Stimulated activated CD4-positive, alpha-beta T cell treated with anti-CD3 and anti-CD28 coated beads, Interleukin-12 subunit alpha, Interleukin-12 subunit beta, amount 100 ng/mL, for 48 hours (primary cell): ENCODE measurements around the gene FOXP1.

Experiments
- DNase-seq, 3 donors: peaks; one replicate each; pipeline ENCODE4 v3.0.0-alpha.2; 2020; ENCODE audit warnings: low read depth in 2 of 3, low spot score in 1 of 3

FOXP1 gene

GRCh38 chr3:71402911-71403310 is 180.6 kb downstream of the FOXP1 start:
- no peak for DNase-seq

- no peak for DNase-seq
Measured at GRCh38 chr3:71402280-71402679, 181.2 kb downstream of the FOXP1 start.

DNA sequence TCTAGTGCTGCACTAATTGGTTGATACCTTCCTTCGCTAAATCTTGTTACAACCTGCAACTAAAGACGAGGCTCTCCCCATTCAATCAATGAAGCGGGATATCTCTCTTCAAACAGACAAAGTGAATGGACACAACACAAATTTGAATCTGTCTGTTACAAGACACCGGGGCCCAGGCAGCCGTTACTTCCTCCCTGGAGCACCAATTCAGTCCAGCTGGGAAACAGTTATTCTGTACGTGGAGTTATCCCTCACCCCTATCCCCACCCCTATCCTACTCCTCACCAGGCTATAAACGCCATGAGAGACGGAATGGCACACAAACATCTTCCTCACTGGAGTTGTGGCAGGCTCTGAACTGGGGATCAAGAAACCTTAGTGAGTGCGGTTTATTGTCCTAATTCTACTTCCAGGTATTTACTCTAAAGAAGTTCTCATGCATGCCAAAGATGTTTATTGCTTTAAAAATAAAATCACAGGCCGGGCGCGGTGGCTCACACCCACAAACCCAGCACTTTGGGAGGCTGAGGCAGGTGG is 181.8 kb downstream of the FOXP1 start:
- DNase-seq, result no peak

DNA sequence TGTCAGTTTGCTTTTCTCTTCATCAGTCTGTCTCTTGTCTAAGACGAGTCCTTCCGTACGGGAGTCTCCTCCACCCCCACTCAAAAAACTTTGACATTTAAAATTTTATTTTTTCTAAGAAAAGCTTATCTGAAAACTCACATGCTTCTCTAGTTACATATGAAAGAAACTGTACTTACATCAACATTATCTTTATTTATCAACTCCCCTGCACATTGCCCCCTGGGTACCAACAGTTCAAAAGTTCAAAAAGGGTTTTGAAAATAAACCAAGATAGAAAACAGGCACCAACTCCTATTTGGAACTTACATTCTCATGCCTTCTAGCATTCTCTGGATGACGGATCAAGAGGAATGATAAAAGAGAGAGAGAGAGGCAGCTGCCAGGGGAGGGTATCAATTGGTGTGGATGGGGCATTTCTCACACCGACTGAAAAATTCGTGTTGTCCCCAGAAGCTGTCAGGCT is 182.5 kb downstream of the FOXP1 start:
- no peak for DNase-seq

DNA sequence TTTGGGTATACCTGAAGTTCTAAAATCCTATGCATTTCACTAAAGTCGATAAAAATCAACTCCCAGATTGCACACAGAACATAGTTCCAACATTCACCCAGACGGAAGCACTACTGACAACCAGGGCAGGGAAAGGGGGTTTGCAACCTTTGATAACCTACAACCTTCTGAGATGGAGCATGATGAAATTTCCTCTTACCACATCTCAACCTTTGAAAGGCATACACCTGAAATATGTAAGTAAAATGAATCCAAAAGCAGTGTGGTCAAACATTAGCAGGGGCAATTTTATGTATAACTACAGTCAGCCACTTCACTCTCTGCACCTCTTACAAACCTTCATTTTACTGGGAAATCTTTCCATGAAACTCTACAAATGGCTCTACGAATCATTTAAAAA is 184.1 kb downstream of the FOXP1 start:
- no peak for DNase-seq

DNA sequence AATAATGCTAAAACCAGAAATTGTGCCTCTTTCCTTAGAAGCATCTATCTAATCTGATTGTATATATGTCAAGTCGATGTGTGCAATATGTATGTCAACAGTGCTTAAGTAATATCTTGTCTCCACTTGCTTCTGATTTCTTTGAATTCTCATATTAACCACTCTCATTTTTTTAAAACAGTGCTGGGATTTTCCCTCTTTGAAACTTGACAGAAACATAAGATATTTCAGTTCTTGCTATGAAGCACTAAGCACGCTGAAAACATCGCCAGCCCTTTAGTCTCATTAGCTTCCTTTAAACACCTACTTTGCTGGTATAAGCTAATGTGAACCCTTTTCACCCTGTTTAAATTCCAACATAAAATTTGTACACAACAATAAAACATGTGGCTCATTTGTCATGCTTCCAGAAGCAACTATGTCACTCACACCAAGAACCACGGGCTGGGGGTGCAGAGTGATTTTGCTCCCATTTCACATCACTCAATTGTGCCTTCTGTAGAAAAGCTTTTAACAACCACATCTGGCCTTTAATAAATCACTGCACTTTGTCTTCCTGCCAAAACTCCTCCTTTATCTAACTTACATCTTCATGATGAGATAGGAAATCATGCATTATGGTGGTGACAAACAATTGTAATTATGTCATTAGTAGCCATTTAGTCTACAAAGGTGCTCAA is 185.2 kb downstream of the FOXP1 start:
- no peak for DNase-seq

DNA sequence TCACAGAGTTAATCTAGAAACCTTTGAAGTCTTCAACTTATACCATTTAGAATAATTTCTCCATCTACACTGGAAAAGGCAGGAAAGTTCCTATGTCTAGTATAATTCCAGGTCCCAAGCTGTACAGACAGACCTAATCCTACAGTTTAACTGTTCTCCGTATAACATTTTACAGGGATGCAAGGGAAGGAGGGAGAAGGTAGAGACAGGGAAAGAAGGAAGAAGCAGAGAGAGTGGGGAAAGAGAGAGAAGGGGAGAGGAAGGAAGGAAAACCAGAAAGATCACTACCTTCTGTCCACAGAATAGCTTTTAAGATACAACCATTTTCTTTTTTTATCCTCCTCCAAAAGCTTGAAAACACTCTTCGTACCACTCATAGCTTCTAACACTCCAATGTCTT is 185.8 kb downstream of the FOXP1 start:
- no peak for DNase-seq

GRCh38 chr3:71397046-71397445 is 186.5 kb downstream of the FOXP1 start:
- no peak for DNase-seq

DNA sequence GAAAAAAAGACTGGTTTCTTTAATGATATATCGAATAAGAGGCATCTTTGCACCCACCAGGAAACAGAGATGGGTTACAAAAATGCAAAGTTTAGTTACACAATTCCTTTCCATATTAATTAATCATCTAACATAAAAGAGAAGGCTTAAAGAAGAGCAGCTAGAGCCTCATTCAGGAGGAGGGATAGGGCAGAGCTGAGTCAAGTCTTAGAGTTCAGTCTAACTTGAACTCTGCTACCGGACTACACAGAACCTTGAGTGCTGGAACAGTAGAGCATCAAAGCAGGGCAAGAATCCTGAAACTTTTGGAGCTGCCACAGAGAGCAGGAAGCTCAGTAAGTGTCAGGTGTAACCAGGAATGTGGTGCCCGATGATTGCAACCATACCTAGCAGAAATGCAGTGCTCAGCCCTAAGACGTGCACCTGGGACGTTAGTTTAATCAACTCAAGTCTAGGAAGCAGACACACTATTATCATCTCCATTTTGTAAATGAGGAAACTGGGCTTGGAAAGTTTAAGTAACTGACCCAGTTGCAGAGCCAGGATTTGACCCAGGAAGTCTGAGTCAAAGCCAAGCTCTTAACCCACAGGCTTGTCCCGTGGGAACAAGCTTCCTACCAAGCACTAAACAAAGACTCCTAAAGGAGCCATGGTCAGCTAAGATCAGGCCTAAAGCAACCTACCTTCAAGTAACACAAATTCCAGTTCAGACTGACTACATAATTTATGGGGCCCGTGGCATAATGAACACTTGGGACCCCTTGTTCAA is 187.4 kb downstream of the FOXP1 start:
- DNase-seq, result no peak

- DNase-seq, result no peak
Measured at GRCh38 chr3:71395470-71395869, 188.1 kb downstream of the FOXP1 start.

GRCh38 chr3:71393745-71394144 is 189.8 kb downstream of the FOXP1 start:
- no peak for DNase-seq

DNA sequence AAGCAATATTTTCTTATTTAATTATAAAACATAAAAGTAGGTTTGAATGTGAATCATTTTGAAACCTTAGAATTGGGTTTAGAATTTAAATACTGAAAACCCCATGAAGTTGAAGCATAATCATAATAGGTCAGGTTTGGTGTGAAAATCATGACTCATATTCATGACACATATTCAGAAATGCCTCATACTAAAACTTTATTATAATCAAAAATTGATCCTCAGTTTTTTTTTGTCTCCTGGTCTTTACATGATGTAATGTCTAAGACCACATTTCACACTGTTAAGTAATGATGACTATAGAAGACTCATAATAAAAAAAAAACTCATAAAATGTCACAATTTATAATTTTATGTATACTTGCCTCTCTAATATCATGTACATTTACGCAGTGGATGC is 190.4 kb downstream of the FOXP1 start:
- DNase-seq, result no peak

DNA sequence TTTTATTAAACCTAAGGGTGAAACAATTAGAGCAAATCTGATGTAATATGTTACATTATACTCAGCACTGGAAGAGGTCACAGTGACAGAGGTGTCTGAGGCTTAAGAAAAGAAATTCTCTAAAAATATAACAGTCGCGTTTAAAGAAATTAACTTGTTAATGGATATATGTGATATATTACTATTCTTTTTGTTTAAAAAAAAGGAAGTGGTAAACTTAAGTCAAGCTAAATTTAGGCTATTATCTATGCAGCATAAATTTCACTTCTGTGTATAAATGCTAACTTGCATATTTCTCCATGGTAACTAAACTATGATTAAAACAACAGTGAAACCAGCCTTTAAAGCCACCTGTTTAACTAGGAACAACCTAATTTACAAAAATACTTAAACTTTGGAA is 191.3 kb downstream of the FOXP1 start:
- no peak for DNase-seq

DNA sequence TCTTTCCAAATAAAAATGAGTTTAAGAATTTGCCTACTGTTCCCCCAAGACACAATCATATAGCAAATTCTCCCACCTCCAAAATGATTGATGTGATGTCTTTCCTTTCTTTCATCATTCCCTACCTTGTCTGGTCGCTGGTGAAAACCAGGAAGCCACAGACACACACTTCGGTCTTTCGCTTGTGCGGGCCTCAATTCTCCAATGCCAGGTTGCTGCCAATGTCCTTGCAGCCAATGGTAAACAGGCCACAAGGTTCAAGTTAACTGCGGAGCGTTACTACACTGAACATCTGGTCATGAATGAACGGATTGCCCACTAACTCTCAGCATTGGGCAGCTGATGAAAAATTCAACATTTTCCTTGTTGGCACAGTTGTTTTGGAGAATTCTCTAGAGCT is 192.2 kb downstream of the FOXP1 start:
- DNase-seq, result no peak

GRCh38 chr3:71389911-71390573 is 193.5 kb downstream of the FOXP1 start:
- DNase-seq, result no peak

DNA sequence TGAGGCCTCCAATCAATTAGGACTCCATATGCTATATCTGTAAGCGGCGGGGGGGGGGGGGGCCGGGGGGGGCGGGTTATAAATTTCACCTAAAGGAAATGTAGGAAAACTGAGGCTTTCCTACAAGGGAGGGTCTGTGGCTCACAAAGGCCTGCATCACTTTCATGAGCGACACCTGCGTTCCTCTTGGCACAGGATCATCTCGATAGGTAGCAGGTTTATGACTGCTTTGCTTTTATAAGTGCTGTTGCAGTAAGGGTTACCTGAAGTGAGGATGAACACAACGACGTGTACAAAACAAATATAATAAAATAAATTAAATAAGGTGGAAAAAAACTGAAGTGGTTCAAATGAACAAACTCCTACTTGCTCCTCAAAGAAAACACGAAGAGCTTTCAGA is 194.3 kb downstream of the FOXP1 start:
- no peak for DNase-seq

- DNase-seq, result no peak
Measured at GRCh38 chr3:71388535-71389120, 194.9 kb downstream of the FOXP1 start.

DNA sequence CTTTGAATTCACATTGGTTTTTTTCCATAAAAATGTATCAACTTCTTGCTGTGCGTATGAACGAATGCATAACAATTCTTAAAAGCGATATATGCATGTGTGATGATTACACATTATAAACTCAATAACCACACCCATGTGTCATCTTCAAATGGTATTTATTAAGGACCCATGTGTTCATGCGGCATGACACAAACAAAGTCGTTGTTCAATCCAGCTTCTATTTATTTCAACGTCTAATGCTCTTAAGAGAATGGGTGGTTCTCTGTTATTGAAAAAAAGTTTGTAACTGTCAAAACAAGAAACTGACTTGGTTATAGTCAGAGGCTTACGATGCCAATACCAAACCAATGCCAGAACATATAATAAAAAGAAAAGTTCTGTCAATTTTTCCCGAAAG is 195.9 kb downstream of the FOXP1 start:
- DNase-seq, result no peak

- no peak for DNase-seq
Measured at GRCh38 chr3:71384837-71385716, 198.5 kb downstream of the FOXP1 start.

DNA sequence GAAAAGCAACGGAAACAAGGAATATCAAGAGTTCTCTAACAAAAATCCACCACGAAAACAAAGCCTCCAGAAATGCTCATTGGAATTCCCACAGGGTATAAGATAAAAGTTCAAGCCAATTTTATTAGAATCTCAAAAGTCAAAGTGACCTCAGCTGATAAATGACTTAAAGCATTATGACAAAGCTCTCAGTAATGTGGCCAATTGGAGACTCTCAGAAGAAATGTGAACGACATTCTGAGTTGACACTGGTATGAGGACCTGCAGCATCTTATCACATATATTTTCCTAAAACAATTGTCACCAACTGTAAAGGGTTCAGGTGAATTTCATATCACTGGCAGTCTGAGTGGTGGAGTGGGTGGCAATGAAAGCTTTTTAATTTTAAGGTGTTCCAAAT is 199.1 kb downstream of the FOXP1 start:
- no peak for DNase-seq

- no peak for DNase-seq
Measured at GRCh38 chr3:71380096-71380495, 203.4 kb downstream of the FOXP1 start.
